Ovary (tissue), 3 donors: ENCODE measurements around the gene FRMD1.

Experiments
- EP300 ChIP-seq: sonication (generic); formaldehyde crosslinking; IDR thresholded peaks from one replicate; pipeline ENCODE4 v1.6.1; 2017; ENCODE audit warnings: antibody characterized with exemption
- POLR2A ChIP-seq: fragments of 450-650 bp; IDR thresholded peaks from one replicate; pipeline ENCODE4 v1.6.1; 2017; ENCODE audit warnings: antibody characterized with exemption, mild to moderate bottlenecking, moderate library complexity
- TF ChIP-seq, protein P1 (sequence below), 3 donors: fragments of 450-650 bp in 2 of 3; fragments of 200-600 bp in 1 of 3; IDR thresholded peaks; one replicate each; pipeline versions ENCODE4 v1.5.1 to v1.8.0; 2016 to 2022; ENCODE audit warnings: antibody characterized with exemption in 3 of 3, mild to moderate bottlenecking in 1 of 3
- donor health status: DM: no; HTN: no; CAD: no.

GRCh38 chr6:168024951-168025510, 54.0 kb downstream of the FRMD1 start:
- TF ChIP-seq POLR2A (no peak), EP300 (no peak)
- TF ChIP-seq, protein P1, sequence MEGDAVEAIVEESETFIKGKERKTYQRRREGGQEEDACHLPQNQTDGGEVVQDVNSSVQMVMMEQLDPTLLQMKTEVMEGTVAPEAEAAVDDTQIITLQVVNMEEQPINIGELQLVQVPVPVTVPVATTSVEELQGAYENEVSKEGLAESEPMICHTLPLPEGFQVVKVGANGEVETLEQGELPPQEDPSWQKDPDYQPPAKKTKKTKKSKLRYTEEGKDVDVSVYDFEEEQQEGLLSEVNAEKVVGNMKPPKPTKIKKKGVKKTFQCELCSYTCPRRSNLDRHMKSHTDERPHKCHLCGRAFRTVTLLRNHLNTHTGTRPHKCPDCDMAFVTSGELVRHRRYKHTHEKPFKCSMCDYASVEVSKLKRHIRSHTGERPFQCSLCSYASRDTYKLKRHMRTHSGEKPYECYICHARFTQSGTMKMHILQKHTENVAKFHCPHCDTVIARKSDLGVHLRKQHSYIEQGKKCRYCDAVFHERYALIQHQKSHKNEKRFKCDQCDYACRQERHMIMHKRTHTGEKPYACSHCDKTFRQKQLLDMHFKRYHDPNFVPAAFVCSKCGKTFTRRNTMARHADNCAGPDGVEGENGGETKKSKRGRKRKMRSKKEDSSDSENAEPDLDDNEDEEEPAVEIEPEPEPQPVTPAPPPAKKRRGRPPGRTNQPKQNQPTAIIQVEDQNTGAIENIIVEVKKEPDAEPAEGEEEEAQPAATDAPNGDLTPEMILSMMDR (IDR thresholded peaks at IDR 0.05), result no peak
